H9 (cell line): ENCODE data around the gene SCN5A. TPM values are rescaled to one million over a fixed set of nuclear protein-coding genes. Genes with fewer than 3 reads are reported as not detected.

Source experiments
- DNase-seq: peaks from one replicate; pipeline ENCODE4 v3.0.0-alpha.2; 2017
- H2AFZ ChIP-seq: one replicate; pipeline ENCODE4 v1.6.1; 2013; ENCODE audit warnings: mild to moderate bottlenecking, low read length, control low read depth, moderate library complexity
- H2AK5ac ChIP-seq: 2 replicates; pipeline ENCODE4 v1.6.1; 2013; ENCODE audit warnings: low read length, control low read depth, mixed read lengths; ENCODE audit not compliant: insufficient read length
- H2BK120ac ChIP-seq: one replicate; pipeline ENCODE4 v1.6.1; 2013; ENCODE audit warnings: low read depth, mild to moderate bottlenecking, low read length, control low read depth, inconsistent platforms; ENCODE audit not compliant: poor library complexity, severe bottlenecking
- H2BK12ac ChIP-seq: 2 replicates; pipeline ENCODE4 v1.6.1; 2013; ENCODE audit warnings: low read length, control low read depth, mixed read lengths, low read depth; ENCODE audit not compliant: insufficient read length
- H2BK15ac ChIP-seq: 2 replicates; pipeline ENCODE4 v1.6.1; 2013; ENCODE audit warnings: low read depth, low read length, control low read depth
- H2BK20ac ChIP-seq: one replicate; pipeline ENCODE4 v1.6.1; 2013; ENCODE audit warnings: low read depth, mild to moderate bottlenecking, low read length, control low read depth, inconsistent platforms; ENCODE audit not compliant: poor library complexity, severe bottlenecking
- H2BK5ac ChIP-seq: 2 replicates; pipeline ENCODE4 v1.6.1; 2013; ENCODE audit warnings: low read length, control low read depth, mixed read lengths; ENCODE audit not compliant: insufficient read length
- H3K14ac ChIP-seq: 2 replicates; pipeline ENCODE4 v1.6.1; 2013; ENCODE audit warnings: low read length, control low read depth; ENCODE audit not compliant: insufficient read depth
- H3K18ac ChIP-seq: 2 replicates; pipeline ENCODE4 v1.6.1; 2013; ENCODE audit warnings: low read depth, mild to moderate bottlenecking, mixed read lengths, low read length, control low read depth; ENCODE audit not compliant: insufficient read length
- H3K23ac ChIP-seq: 2 replicates; pipeline ENCODE4 v1.6.1; 2013; ENCODE audit warnings: low read length, control low read depth, mixed read lengths, low read depth; ENCODE audit not compliant: insufficient read length
- H3K23me2 ChIP-seq: 2 replicates; pipeline ENCODE4 v1.6.1; 2013; ENCODE audit warnings: low read depth, mild to moderate bottlenecking, mixed read lengths, low read length, control low read depth; ENCODE audit not compliant: insufficient read length, poor library complexity, severe bottlenecking
- H3K27ac ChIP-seq: 2 replicates; pipeline ENCODE4 v1.5.1; 2013; ENCODE audit warnings: low read length, control low read depth, mixed read lengths, low read depth; ENCODE audit not compliant: insufficient read length
- H3K27me3 ChIP-seq: 2 replicates; pipeline ENCODE4 v1.6.1; 2013; ENCODE audit warnings: low read length, control low read depth, inconsistent platforms; ENCODE audit not compliant: insufficient read depth
- H3K4ac ChIP-seq: 2 replicates; pipeline ENCODE4 v1.6.1; 2013; ENCODE audit warnings: low read depth, mild to moderate bottlenecking, control low read depth, inconsistent platforms, low read length, moderate library complexity
- H3K4me1 ChIP-seq: 2 replicates; pipeline ENCODE4 v1.6.1; 2013; ENCODE audit warnings: low read length, control low read depth, inconsistent platforms; ENCODE audit not compliant: insufficient read depth
- H3K4me2 ChIP-seq: 2 replicates; pipeline ENCODE4 v1.6.1; 2013; ENCODE audit warnings: low read length, control low read depth, mixed read lengths; ENCODE audit not compliant: insufficient read length, insufficient read depth
- H3K56ac ChIP-seq: 2 replicates; pipeline ENCODE4 v1.6.1; 2013; ENCODE audit warnings: low read depth, mild to moderate bottlenecking, mixed read lengths, low read length, control low read depth; ENCODE audit not compliant: insufficient read length
- H3K79me1 ChIP-seq: 2 replicates; pipeline ENCODE4 v1.6.1; 2013; ENCODE audit warnings: low read depth, mild to moderate bottlenecking, moderate library complexity, low read length, control low read depth, inconsistent platforms; ENCODE audit not compliant: insufficient read depth, poor library complexity, severe bottlenecking
- H3K79me2 ChIP-seq: 2 replicates; pipeline ENCODE4 v1.6.1; 2013; ENCODE audit warnings: low read length, control low read depth, inconsistent platforms; ENCODE audit not compliant: insufficient read depth
- H3K9ac ChIP-seq: 2 replicates; pipeline ENCODE4 v1.6.1; 2013; ENCODE audit warnings: low read length, control low read depth, mixed read lengths; ENCODE audit not compliant: insufficient read length; ENCODE audit errors: extremely low read depth
- H3K9me3 ChIP-seq: one replicate; pipeline ENCODE4 v1.6.1; 2013; ENCODE audit warnings: low read depth, low read length, inconsistent platforms; ENCODE audit not compliant: control insufficient read depth
- H3T11ph ChIP-seq: one replicate; pipeline ENCODE4 v1.6.1; 2013; ENCODE audit warnings: mild to moderate bottlenecking, low read length, control low read depth, inconsistent platforms
- H4K20me1 ChIP-seq: one replicate; pipeline ENCODE4 v1.6.1; 2013; ENCODE audit not compliant: control insufficient read depth, insufficient read length, insufficient read depth
- H4K5ac ChIP-seq: 2 replicates; pipeline ENCODE4 v1.6.1; 2013; ENCODE audit warnings: low read depth, mild to moderate bottlenecking, mixed read lengths, low read length, control low read depth; ENCODE audit not compliant: insufficient read length
- H4K8ac ChIP-seq: replicated peaks from 2 replicates; pipeline ENCODE4 v1.6.1; 2013; ENCODE audit warnings: low read length, control low read depth, mixed read lengths, low read depth; ENCODE audit not compliant: insufficient read length
- H4K91ac ChIP-seq: 2 replicates; pipeline ENCODE4 v1.6.1; 2013; ENCODE audit warnings: low read depth, mild to moderate bottlenecking, moderate library complexity, mixed read lengths, low read length, control low read depth; ENCODE audit not compliant: insufficient read length
- H3K27ac Mint-ChIP-seq, 3 experiments: 2 replicates in 2 of 3; 3 replicates in 1 of 3; pipeline ENCODE4 v1.8.0; 2020 to 2021; ENCODE audit warnings: mixed read lengths in 3 of 3, mild to moderate bottlenecking in 1 of 3, moderate library complexity in 1 of 3
- H3K27me3 Mint-ChIP-seq: 2 replicates; pipeline ENCODE4 v1.8.0; 2021; ENCODE audit warnings: low read depth, mild to moderate bottlenecking, moderate library complexity, mixed read lengths
- H3K36me3 Mint-ChIP-seq, 3 experiments: 2 replicates in 2 of 3; 3 replicates in 1 of 3; pipeline ENCODE4 v1.8.0; 2020 to 2021; ENCODE audit warnings: low read depth in 3 of 3, mixed read lengths in 3 of 3; ENCODE audit not compliant: insufficient read depth in 1 of 3
- H3K4me1 Mint-ChIP-seq, 2 experiments: 2 replicates each; pipeline ENCODE4 v1.8.0; 2020; ENCODE audit warnings: mixed read lengths in 2 of 2
- H3K4me3 Mint-ChIP-seq, 2 experiments: 2 replicates in 1 of 2; 3 replicates in 1 of 2; pipeline ENCODE4 v1.8.0; 2020 to 2021; ENCODE audit warnings: mild to moderate bottlenecking in 2 of 2, mixed read lengths in 2 of 2, moderate library complexity in 1 of 2
- H3K9me3 Mint-ChIP-seq, 2 experiments: 2 replicates in 1 of 2; 3 replicates in 1 of 2; pipeline ENCODE4 v1.8.0; 2020; ENCODE audit warnings: mild to moderate bottlenecking in 2 of 2, mixed read lengths in 2 of 2, moderate library complexity in 1 of 2
- WGBS: extraction: QIAGEN DNeasy Blood & Tissue Kit; methylation state at CpG from one replicate; pipeline ENCODE4 v1.1.7; 2013; ENCODE audit warnings: missing lambda C conversion rate, low lambda C conversion rate, mixed read lengths; ENCODE audit not compliant: insufficient read length; ENCODE audit errors: extremely low coverage; 5-methylcytosine and 5-hydroxymethylcytosine counted together
- total RNA-seq: library from RNA; stranded (reverse); gene quantifications from 2 replicates; pipeline ENCODE4 v1.2.1, GENCODE V29; 2021
- TF ChIP-seq, protein P1 (sequence below): fragments of 200-600 bp; sonication (generic); conservative IDR thresholded peaks from 3 replicates; pipeline ENCODE4 v1.8.0; 2021; ENCODE audit warnings: antibody characterized with exemption, mild to moderate bottlenecking

Gene SCN5A
- total RNA-seq, 1 experiment from 2014 or later, result 6.5 TPM

DNA sequence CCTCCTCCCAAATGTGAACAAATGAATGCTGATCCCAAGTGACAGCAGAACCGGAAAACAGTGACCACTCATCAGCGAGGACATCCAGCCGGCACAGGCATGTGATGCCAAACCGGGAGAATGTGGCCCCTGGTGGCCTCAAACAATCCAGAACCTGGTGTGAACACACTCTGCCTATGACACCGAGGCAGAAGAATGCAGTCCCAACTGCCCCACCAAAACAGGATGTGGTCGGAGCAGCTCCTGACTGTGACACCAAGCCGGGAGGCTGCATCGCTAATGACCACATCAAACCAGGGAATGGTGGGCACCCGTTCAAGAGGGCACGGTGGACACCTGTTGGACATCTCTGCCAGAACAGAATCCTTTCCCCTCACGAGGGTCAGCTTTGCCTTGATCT lies 15.4 kb downstream of the SCN5A start:
- DNase-seq, result no peak
- H2BK20ac ChIP-seq, result no peak overlapping the region
- no peak overlapping the region for H4K8ac ChIP-seq
- H3K9ac ChIP-seq, result no peak overlapping the region
- H2BK120ac ChIP-seq, result no peak overlapping the region
- Mint-ChIP-seq H3K9me3 (no peaks in the 10 kb centered on the region), H3K27ac (peak overlapping the region in 1 of 3 experiments; percentile 42; a peak in 1 of 7 replicates), H3K4me3 (no peak overlapping the region), H3K36me3 (peaks cover 0 to 12% (median 0%) of the 10 kb centered on the region in 3 experiments; a peak in 3 of 7 replicates), H3K27me3 (peaks cover 11% of the 10 kb centered on the region), H3K4me1 (peaks cover 36 to 42% of the 10 kb centered on the region in 2 experiments)
- H3K79me1 ChIP-seq, result no peaks in the 10 kb centered on the region
- TF ChIP-seq, protein P1, sequence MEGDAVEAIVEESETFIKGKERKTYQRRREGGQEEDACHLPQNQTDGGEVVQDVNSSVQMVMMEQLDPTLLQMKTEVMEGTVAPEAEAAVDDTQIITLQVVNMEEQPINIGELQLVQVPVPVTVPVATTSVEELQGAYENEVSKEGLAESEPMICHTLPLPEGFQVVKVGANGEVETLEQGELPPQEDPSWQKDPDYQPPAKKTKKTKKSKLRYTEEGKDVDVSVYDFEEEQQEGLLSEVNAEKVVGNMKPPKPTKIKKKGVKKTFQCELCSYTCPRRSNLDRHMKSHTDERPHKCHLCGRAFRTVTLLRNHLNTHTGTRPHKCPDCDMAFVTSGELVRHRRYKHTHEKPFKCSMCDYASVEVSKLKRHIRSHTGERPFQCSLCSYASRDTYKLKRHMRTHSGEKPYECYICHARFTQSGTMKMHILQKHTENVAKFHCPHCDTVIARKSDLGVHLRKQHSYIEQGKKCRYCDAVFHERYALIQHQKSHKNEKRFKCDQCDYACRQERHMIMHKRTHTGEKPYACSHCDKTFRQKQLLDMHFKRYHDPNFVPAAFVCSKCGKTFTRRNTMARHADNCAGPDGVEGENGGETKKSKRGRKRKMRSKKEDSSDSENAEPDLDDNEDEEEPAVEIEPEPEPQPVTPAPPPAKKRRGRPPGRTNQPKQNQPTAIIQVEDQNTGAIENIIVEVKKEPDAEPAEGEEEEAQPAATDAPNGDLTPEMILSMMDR, result no peak
- no peak overlapping the region for H3T11ph ChIP-seq
- H3K23me2 ChIP-seq, result no peaks in the 10 kb centered on the region
- no peak overlapping the region for H2AFZ ChIP-seq
- no peak overlapping the region for H3K18ac ChIP-seq
- H3K4me1 ChIP-seq, result peaks cover 6% of the 10 kb centered on the region; the same call in 1 of the 2 replicates
- H3K14ac ChIP-seq, result no peak overlapping the region
- no peak overlapping the region for H4K91ac ChIP-seq
- H3K56ac ChIP-seq, result no peak overlapping the region
- no CpG with 5 or more reads among the region's 11 CpGs for WGBS
- H4K5ac ChIP-seq, result no peak overlapping the region
- no peak overlapping the region for H3K23ac ChIP-seq
- no peaks in the 10 kb centered on the region for H3K9me3 ChIP-seq
- no peaks in the 10 kb centered on the region for H3K79me2 ChIP-seq
- H4K20me1 ChIP-seq, result no peaks in the 10 kb centered on the region
- H2BK5ac ChIP-seq, result no peak overlapping the region
- no peak overlapping the region for H2AK5ac ChIP-seq
- H2BK15ac ChIP-seq, result no peak overlapping the region
- no peak overlapping the region for H3K4me2 ChIP-seq
- H3K4ac ChIP-seq, result no peak overlapping the region
- no peak overlapping the region for H2BK12ac ChIP-seq
- no peaks in the 10 kb centered on the region for H3K27me3 ChIP-seq
- no peak overlapping the region for H3K27ac ChIP-seq
